SK-N-SH (cell line): ENCODE data around the gene GNG4. TPM values are rescaled to one million over a fixed set of nuclear protein-coding genes. Genes with fewer than 3 reads are reported as not detected.
"Not testable (repeated sequence)": the region's sequence is repeated elsewhere in the genome, so short reads cannot be mapped to it uniquely, and the experiment has no call there.

Source experiments
- CTCF ChIA-PET: fragments of 300-600, 350-600 bp; formaldehyde crosslinking; extraction: SDS; loops from one replicate; lab custom pipeline; 2021; lab: Yijun Ruan, JAX
- POLR2A ChIA-PET: fragments of 350-600 bp; sonication (Branson Sonifier 250); formaldehyde crosslinking; extraction: SDS; loops from one replicate; lab custom pipeline; 2020; ENCODE audit warnings: antibody characterized with exemption, inconsistent platforms; lab: Yijun Ruan, JAX
- DNase-seq: peaks from one replicate; pipeline ENCODE4 v3.0.0; 2012
- H2AFZ ChIP-seq: fragments of 200-600 bp; sonication (generic); 2 replicates; pipeline ENCODE4 v1.8.1; 2016; ENCODE audit warnings: antibody characterized with exemption, mild to moderate bottlenecking, low read depth
- H3F3A ChIP-seq: fragments of 200-600 bp; sonication (generic); replicated peaks from 2 replicates; pipeline ENCODE3; 2016; ENCODE audit warnings: antibody characterized with exemption, mild to moderate bottlenecking; ENCODE audit not compliant: insufficient read depth
- H3K27ac ChIP-seq, 2 experiments: fragments of 200-500 bp in 1 of 2; fragments of 200-600 bp in 1 of 2; sonication (Bioruptor generic) in 1 of 2; sonication (generic), shearing (Covaris generic) in 1 of 2; 2 replicates each; pipeline versions ENCODE4 v1.5.1 to v1.6.1; 2014 to 2016; ENCODE audit warnings: low read depth in 2 of 2, inconsistent platforms in 1 of 2, low read length in 1 of 2, mild to moderate bottlenecking in 1 of 2, mixed read lengths in 1 of 2
- H3K27me3 ChIP-seq: fragments of 200-600 bp; sonication (generic), shearing (Covaris generic); 2 replicates; pipeline ENCODE4 v1.6.1; 2016; ENCODE audit warnings: mixed run types; ENCODE audit not compliant: insufficient read depth
- H3K36me3 ChIP-seq, 2 experiments: fragments of 200-500 bp in 1 of 2; fragments of 200-600 bp in 1 of 2; sonication (Bioruptor generic) in 1 of 2; sonication (generic) in 1 of 2; replicated peaks in 1 of 2; 2 replicates each; pipeline versions ENCODE3 to v1.5.1; 2014 to 2016; ENCODE audit warnings: low read length in 1 of 2, mild to moderate bottlenecking in 1 of 2; ENCODE audit not compliant: insufficient read depth in 2 of 2, control insufficient read depth in 1 of 2
- H3K4me1 ChIP-seq, 2 experiments: fragments of 200-500 bp in 1 of 2; fragments of 200-600 bp in 1 of 2; sonication (Bioruptor generic) in 1 of 2; sonication (generic), shearing (Covaris generic) in 1 of 2; 2 replicates each; pipeline versions ENCODE4 v1.5.1 to v1.6.1; 2014 to 2016; ENCODE audit warnings: low read depth in 1 of 2, low read length in 1 of 2, mixed run types in 1 of 2; ENCODE audit not compliant: insufficient read depth in 2 of 2, control insufficient read depth in 1 of 2
- H3K4me2 ChIP-seq: fragments of 200-600 bp; sonication (generic), shearing (Covaris generic); 2 replicates; pipeline ENCODE4 v1.6.1; 2017; ENCODE audit warnings: mixed run types
- H3K4me3 ChIP-seq, 2 experiments: fragments of 200-500 bp in 1 of 2; fragments of 200-600 bp in 1 of 2; sonication (Bioruptor generic) in 1 of 2; sonication (generic), shearing (Covaris generic) in 1 of 2; 2 replicates each; pipeline versions ENCODE4 v1.5.1 to v1.8.1; 2014 to 2016; ENCODE audit warnings: low read depth in 2 of 2, inconsistent platforms in 1 of 2, low read length in 1 of 2, mild to moderate bottlenecking in 1 of 2, mixed read lengths in 1 of 2, moderate library complexity in 1 of 2
- H3K79me2 ChIP-seq: fragments of 200-600 bp; sonication (generic); 2 replicates; pipeline ENCODE4 v1.8.1; 2017; ENCODE audit warnings: mild to moderate bottlenecking; ENCODE audit not compliant: insufficient read depth
- H3K9ac ChIP-seq: fragments of 200-600 bp; sonication (generic); 2 replicates; pipeline ENCODE4 v1.6.1; 2017; ENCODE audit warnings: mixed run types
- H3K9me2 ChIP-seq: fragments of 200-600 bp; sonication (generic); 2 replicates; pipeline ENCODE4 v1.6.1; 2017; ENCODE audit warnings: mixed run types
- H3K9me3 ChIP-seq: fragments of 200-600 bp; sonication (generic); 2 replicates; pipeline ENCODE4 v1.6.1; 2017; ENCODE audit warnings: mixed run types, mild to moderate bottlenecking, moderate library complexity
- H4K20me1 ChIP-seq: fragments of 200-600 bp; sonication (generic); 2 replicates; pipeline ENCODE4 v1.6.1; 2017; ENCODE audit warnings: mild to moderate bottlenecking, mixed run types; ENCODE audit not compliant: insufficient read depth
- EZH2phosphoT487 ChIP-seq: fragments of 200-600 bp; sonication (generic); IDR thresholded peaks from 2 replicates; pipeline ENCODE4 v1.6.1; 2017; ENCODE audit warnings: low read depth, mixed run types, mild to moderate bottlenecking, antibody characterized with exemption, moderate library complexity, borderline replicate concordance
- GABPA ChIP-seq: IDR thresholded peaks from 2 replicates; pipeline ENCODE4 v1.4.0; 2012; ENCODE audit warnings: low read depth, mild to moderate bottlenecking
- MEF2A ChIP-seq: IDR thresholded peaks from 2 replicates; pipeline ENCODE4 v1.4.0; 2012; ENCODE audit warnings: low read depth, borderline replicate concordance
- MXI1 ChIP-seq: IDR thresholded peaks from 2 replicates; pipeline ENCODE4 v1.6.1; 2012; ENCODE audit warnings: mild to moderate bottlenecking, low read depth, low read length, improper control_type of control experiment
- NFIC ChIP-seq: IDR thresholded peaks from 2 replicates; pipeline ENCODE4 v1.4.0; 2012; ENCODE audit warnings: borderline replicate concordance
- POLR2AphosphoS5 ChIP-seq: IDR thresholded peaks from 2 replicates; pipeline ENCODE4 v1.6.1; 2012; ENCODE audit warnings: low read depth, low read length
- RAD21 ChIP-seq: IDR thresholded peaks from 2 replicates; pipeline ENCODE4 v1.6.1; 2012; ENCODE audit warnings: mild to moderate bottlenecking, low read length
- RCOR1 ChIP-seq: fragments of 150-350 bp; IDR thresholded peaks from 2 replicates; pipeline ENCODE4 v1.6.1; 2017; ENCODE audit warnings: antibody characterized with exemption, low read length
- RXRA ChIP-seq: IDR thresholded peaks from 2 replicates; pipeline ENCODE4 v1.4.0; 2012; ENCODE audit warnings: low read depth, mild to moderate bottlenecking, borderline replicate concordance
- SMC3 ChIP-seq: IDR thresholded peaks from 2 replicates; pipeline ENCODE4 v1.6.1; 2012; ENCODE audit warnings: low read depth, low read length, improper control_type of control experiment
- TAF1 ChIP-seq: IDR thresholded peaks from 2 replicates; pipeline ENCODE4 v1.6.1; 2012; ENCODE audit warnings: low read depth, mild to moderate bottlenecking, low read length, moderate library complexity, borderline replicate concordance
- TCF12 ChIP-seq: IDR thresholded peaks from 2 replicates; pipeline ENCODE4 v1.4.0; 2012
- WGBS: methylation state at CpG from one replicate; pipeline ENCODE4 v1.1.6; 2017; ENCODE audit warnings: low lambda C conversion rate; 5-methylcytosine and 5-hydroxymethylcytosine counted together
- polyA plus RNA-seq, 3 experiments: library from polyadenylated mRNA; depleted of rRNA; stranded (reverse); fragments of >200 nt; gene quantifications; 2 replicates each; pipeline ENCODE4 v1.2.3, GENCODE V29; 2012
- TF ChIP-seq, protein P1 (sequence below): IDR thresholded peaks from 2 replicates; pipeline ENCODE4 v1.4.0; 2012; ENCODE audit warnings: low read depth
- TF ChIP-seq, protein P2 (sequence below): fragments of 150-350 bp; IDR thresholded peaks from 2 replicates; pipeline ENCODE4 v1.6.1; 2016; ENCODE audit warnings: mild to moderate bottlenecking, low read depth, low read length
- TF ChIP-seq, protein P3 (sequence below): IDR thresholded peaks from 2 replicates; pipeline ENCODE4 v1.4.0; 2012; ENCODE audit warnings: low read depth, borderline replicate concordance
- TF ChIP-seq, protein P4 (sequence below): IDR thresholded peaks from 2 replicates; pipeline ENCODE4 v1.4.0; 2012; ENCODE audit warnings: low read depth, borderline replicate concordance
- TF ChIP-seq, protein P5 (sequence below): fragments of 200-600 bp; sonication (generic); IDR thresholded peaks from 2 replicates; pipeline ENCODE4 v1.6.1; 2017; ENCODE audit warnings: antibody characterized with exemption, mild to moderate bottlenecking, moderate library complexity

Gene GNG4
- polyA plus RNA-seq, 1 of the 3 experiments (the other 2 are of a cell fraction), result 1.6 TPM

DNA sequence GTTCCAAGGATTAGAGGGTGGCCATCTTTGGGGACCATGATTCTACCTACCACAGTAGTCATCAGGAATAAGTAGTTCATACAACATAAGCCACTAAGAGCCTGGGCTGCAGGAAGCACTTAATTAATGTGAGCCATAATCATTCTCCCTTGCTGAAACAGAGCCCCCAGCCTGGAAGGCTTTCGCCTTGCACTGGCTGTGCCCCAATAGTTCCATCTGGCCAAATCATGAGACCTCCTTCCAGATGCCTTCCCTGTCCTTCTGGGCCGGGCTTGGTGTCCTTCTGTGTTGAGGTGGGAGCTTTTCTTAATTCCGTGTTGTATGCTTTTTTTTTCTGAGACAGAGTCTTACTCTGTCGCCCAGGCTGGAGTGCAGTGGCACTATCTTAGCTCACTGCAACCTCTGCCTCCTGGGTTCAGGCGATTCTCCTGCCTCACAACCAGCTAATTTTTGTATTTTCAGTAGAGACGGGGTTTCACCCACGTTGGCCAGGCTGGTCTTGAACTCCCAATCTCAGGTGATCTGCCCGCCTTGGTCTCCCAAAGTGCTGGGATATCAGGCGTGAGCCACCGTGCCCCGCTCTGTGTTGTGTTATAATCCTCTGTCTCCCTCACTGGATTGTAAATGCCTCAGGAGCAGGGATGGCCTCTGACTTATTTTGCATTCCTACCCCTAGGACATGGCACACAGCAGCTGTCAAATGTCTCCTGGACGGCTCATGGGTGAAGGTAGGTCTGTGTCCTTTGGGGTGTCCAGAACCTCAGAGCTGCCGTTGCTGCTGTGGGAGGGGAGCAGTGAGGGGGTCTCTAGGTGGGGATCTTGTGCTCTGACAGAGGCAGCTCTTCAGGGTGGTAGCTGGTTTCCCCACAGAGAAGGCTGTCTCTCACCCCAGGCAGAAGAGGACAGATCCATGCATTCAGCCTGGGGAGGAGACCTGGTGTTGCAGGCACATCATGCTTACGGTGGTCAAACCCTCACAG lies 10.1 kb downstream of the GNG4 start:
- Histone ChIP-seq H3K9me3 (no peaks in the 10 kb centered on the region), H3K27me3 (no peaks in the 10 kb centered on the region), H3K4me2 (no peak overlapping the region), H3F3A (no peaks in the 10 kb centered on the region), H3K36me3 (no peaks in the 10 kb centered on the region), H3K9ac (no peak overlapping the region), H2AFZ (no peak overlapping the region), H3K79me2 (no peaks in the 10 kb centered on the region), H4K20me1 (no peaks in the 10 kb centered on the region), H3K9me2 (no peaks in the 10 kb centered on the region), H3K4me3 (no peak overlapping the region), H3K27ac (no peak overlapping the region; a peak in 1 of 4 replicates), H3K4me1 (peaks cover 0 to 35% of the 10 kb centered on the region in 2 experiments; a peak in 1 of 4 replicates)
- no peak for DNase-seq
- CTCF ChIA-PET, result no interaction called here
- WGBS, result 75% methylated on average over 14 of the region's 14 CpGs
- TF ChIP-seq, protein P1, sequence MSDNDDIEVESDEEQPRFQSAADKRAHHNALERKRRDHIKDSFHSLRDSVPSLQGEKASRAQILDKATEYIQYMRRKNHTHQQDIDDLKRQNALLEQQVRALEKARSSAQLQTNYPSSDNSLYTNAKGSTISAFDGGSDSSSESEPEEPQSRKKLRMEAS, result no peak
- no peak for TF ChIP-seq TAF1
- no peak for TF ChIP-seq MXI1
- no peak for TF ChIP-seq RCOR1
- TF ChIP-seq RXRA, result no peak
- TF ChIP-seq, protein P2, sequence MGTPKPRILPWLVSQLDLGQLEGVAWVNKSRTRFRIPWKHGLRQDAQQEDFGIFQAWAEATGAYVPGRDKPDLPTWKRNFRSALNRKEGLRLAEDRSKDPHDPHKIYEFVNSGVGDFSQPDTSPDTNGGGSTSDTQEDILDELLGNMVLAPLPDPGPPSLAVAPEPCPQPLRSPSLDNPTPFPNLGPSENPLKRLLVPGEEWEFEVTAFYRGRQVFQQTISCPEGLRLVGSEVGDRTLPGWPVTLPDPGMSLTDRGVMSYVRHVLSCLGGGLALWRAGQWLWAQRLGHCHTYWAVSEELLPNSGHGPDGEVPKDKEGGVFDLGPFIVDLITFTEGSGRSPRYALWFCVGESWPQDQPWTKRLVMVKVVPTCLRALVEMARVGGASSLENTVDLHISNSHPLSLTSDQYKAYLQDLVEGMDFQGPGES, result no peak
- TF ChIP-seq, protein P3, sequence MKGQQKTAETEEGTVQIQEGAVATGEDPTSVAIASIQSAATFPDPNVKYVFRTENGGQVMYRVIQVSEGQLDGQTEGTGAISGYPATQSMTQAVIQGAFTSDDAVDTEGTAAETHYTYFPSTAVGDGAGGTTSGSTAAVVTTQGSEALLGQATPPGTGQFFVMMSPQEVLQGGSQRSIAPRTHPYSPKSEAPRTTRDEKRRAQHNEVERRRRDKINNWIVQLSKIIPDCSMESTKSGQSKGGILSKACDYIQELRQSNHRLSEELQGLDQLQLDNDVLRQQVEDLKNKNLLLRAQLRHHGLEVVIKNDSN, result no peak
- no peak for TF ChIP-seq EZH2phosphoT487
- TF ChIP-seq GABPA, result no peak
- TF ChIP-seq NFIC, result no peak
- no peak for TF ChIP-seq TCF12
- no peak for TF ChIP-seq SMC3
- no peak for TF ChIP-seq MEF2A
- no peak for TF ChIP-seq RAD21
- TF ChIP-seq, protein P4, sequence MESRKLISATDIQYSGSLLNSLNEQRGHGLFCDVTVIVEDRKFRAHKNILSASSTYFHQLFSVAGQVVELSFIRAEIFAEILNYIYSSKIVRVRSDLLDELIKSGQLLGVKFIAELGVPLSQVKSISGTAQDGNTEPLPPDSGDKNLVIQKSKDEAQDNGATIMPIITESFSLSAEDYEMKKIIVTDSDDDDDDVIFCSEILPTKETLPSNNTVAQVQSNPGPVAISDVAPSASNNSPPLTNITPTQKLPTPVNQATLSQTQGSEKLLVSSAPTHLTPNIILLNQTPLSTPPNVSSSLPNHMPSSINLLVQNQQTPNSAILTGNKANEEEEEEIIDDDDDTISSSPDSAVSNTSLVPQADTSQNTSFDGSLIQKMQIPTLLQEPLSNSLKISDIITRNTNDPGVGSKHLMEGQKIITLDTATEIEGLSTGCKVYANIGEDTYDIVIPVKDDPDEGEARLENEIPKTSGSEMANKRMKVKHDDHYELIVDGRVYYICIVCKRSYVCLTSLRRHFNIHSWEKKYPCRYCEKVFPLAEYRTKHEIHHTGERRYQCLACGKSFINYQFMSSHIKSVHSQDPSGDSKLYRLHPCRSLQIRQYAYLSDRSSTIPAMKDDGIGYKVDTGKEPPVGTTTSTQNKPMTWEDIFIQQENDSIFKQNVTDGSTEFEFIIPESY, result no peak
- TF ChIP-seq POLR2AphosphoS5, result no peak
- TF ChIP-seq, protein P5, sequence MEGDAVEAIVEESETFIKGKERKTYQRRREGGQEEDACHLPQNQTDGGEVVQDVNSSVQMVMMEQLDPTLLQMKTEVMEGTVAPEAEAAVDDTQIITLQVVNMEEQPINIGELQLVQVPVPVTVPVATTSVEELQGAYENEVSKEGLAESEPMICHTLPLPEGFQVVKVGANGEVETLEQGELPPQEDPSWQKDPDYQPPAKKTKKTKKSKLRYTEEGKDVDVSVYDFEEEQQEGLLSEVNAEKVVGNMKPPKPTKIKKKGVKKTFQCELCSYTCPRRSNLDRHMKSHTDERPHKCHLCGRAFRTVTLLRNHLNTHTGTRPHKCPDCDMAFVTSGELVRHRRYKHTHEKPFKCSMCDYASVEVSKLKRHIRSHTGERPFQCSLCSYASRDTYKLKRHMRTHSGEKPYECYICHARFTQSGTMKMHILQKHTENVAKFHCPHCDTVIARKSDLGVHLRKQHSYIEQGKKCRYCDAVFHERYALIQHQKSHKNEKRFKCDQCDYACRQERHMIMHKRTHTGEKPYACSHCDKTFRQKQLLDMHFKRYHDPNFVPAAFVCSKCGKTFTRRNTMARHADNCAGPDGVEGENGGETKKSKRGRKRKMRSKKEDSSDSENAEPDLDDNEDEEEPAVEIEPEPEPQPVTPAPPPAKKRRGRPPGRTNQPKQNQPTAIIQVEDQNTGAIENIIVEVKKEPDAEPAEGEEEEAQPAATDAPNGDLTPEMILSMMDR, result no peak
- POLR2A ChIA-PET, result no interaction called here

DNA sequence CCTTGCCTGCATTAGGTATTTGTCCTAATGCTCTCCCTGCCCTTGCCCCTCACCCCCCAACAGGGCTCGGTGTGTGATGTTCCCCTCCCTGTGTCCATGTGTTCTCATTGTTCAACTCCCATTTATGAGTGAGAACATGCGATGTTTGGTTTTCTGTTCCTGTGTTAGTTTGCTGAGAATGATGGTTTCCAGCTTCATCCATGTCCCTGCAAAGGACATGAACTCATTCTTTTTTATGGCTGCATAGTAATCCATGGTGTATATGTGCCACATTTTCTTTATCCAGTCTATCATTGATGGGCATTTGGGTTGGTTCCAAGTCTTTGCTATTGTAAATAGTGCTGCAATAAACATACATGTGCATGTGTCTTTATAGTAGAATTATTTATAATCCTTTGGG lies 11.0 kb downstream of the GNG4 start:
- WGBS, result 74% methylated on average over 2 of the region's 2 CpGs
- DNase-seq, H3K27ac ChIP-seq, H3K4me3 ChIP-seq, H3F3A ChIP-seq, H3K9me3 ChIP-seq, H3K79me2 ChIP-seq, H3K27me3 ChIP-seq, H3K4me2 ChIP-seq, H3K9ac ChIP-seq, H3K36me3 ChIP-seq, H4K20me1 ChIP-seq, H2AFZ ChIP-seq, POLR2A ChIA-PET, H3K9me2 ChIP-seq, CTCF ChIA-PET: not testable (repeated sequence)
- H3K4me1 ChIP-seq, result peaks cover 0 to 26% of the 10 kb centered on the region in 2 experiments; a peak in 1 of 4 replicates
